Sigmoid colon (tissue), 4 donors: ENCODE results near the gene LTBP3.

Experiments used
- EP300 ChIP-seq, 4 donors: sonication (generic); formaldehyde crosslinking; IDR thresholded peaks; one replicate each; pipeline ENCODE4 v1.6.1; 2017; ENCODE audit warnings: antibody characterized with exemption in 4 of 4
- POLR2A ChIP-seq, 2 donors: fragments of 450-650 bp; IDR thresholded peaks; one replicate each; pipeline ENCODE4 v1.6.1; 2016; ENCODE audit warnings: antibody characterized with exemption in 2 of 2, mild to moderate bottlenecking in 2 of 2, moderate library complexity in 2 of 2
- POLR2AphosphoS5 ChIP-seq, 4 donors: sonication (generic); formaldehyde crosslinking; IDR thresholded peaks; one replicate each; pipeline ENCODE4 v1.6.1; 2017; ENCODE audit warnings: antibody characterized with exemption in 4 of 4
- TF ChIP-seq, protein P1 (sequence below), 4 experiments: fragments of 450-650 bp in 3 of 4; fragments of 200-600 bp in 1 of 4; IDR thresholded peaks; one replicate each; pipeline ENCODE4 v1.5.1; 2016 to 2019; ENCODE audit warnings: antibody characterized with exemption in 4 of 4, mild to moderate bottlenecking in 3 of 4, moderate library complexity in 2 of 4

DNA sequence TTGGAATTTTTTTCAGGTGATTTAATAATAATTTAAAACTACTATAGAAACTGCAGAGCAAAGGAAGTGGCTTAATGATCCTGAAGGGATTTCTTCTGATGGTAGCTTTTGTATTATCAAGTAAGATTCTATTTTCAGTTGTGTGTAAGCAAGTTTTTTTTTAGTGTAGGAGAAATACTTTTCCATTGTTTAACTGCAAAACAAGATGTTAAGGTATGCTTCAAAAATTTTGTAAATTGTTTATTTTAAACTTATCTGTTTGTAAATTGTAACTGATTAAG, 55.9 kb downstream of the LTBP3 start:
- TF ChIP-seq, protein P1, sequence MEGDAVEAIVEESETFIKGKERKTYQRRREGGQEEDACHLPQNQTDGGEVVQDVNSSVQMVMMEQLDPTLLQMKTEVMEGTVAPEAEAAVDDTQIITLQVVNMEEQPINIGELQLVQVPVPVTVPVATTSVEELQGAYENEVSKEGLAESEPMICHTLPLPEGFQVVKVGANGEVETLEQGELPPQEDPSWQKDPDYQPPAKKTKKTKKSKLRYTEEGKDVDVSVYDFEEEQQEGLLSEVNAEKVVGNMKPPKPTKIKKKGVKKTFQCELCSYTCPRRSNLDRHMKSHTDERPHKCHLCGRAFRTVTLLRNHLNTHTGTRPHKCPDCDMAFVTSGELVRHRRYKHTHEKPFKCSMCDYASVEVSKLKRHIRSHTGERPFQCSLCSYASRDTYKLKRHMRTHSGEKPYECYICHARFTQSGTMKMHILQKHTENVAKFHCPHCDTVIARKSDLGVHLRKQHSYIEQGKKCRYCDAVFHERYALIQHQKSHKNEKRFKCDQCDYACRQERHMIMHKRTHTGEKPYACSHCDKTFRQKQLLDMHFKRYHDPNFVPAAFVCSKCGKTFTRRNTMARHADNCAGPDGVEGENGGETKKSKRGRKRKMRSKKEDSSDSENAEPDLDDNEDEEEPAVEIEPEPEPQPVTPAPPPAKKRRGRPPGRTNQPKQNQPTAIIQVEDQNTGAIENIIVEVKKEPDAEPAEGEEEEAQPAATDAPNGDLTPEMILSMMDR (IDR thresholded peaks at IDR 0.05): no peak
- TF ChIP-seq POLR2A (IDR thresholded peaks at IDR 0.05) (no peak), EP300 (IDR thresholded peaks at IDR 0.05) (no peak), POLR2AphosphoS5 (IDR thresholded peaks at IDR 0.05) (peak in 1 of 4 donors; percentile 4)
